GM12878 (cell line): Measurements from ENCODE around the gene LIFR. TPM values are rescaled to one million over a fixed set of nuclear protein-coding genes. Genes with fewer than 3 reads are reported as not detected.
"Not testable (repeated sequence)": the region's sequence is repeated elsewhere in the genome, so short reads cannot be mapped to it uniquely, and the experiment has no call there.

Experiments used
- ATAC-seq: fragments of 200-7000 bp; cut with Tn5 transposase; 3 replicates; pipeline ENCODE4 v1.9.1; 2020; ENCODE audit warnings: mild to moderate bottlenecking, moderate library complexity
- BruUV-seq: library from RNA; stranded (reverse); fragments of 400-500 nt; replicated peaks from 2 replicates; lab custom pipeline; 2021; lab: Mats Ljungman, UMichigan
- CTCF ChIA-PET: fragments of 300-600 bp; sonication (Branson Sonifier 250); formaldehyde crosslinking; extraction: SDS; loops from one replicate; lab custom pipeline; 2021; ENCODE audit warnings: inconsistent platforms; lab: Yijun Ruan, JAX
- POLR2A ChIA-PET: fragments of 350-600 bp; formaldehyde crosslinking; extraction: SDS; loops from one replicate; lab custom pipeline; 2021; ENCODE audit warnings: inconsistent platforms; lab: Charles Lee
- RAD21 ChIA-PET: fragments of 300-600 bp; sonication (Branson Sonifier 250); formaldehyde crosslinking; loops from one replicate; lab custom pipeline; 2023; ENCODE audit warnings: antibody characterized with exemption; ENCODE audit not compliant: unreplicated experiment; lab: Charles Lee
- SMC1A ChIA-PET: fragments of 300-600 bp; sonication (Branson Sonifier 250); formaldehyde crosslinking; loops from one replicate; lab custom pipeline; 2023; ENCODE audit not compliant: unreplicated experiment, uncharacterized antibody; lab: Charles Lee
- DNase-seq: peaks from one replicate; pipeline ENCODE4 v3.0.0-alpha.2; 2011; ENCODE audit warnings: low read depth, low spot score
- FAIRE-seq: peaks from 3 replicates; lab custom pipeline; 2011; peaks lifted over from hg19 to GRCh38; lab: Jason Lieb, UNC
- H2AFZ ChIP-seq: 2 replicates; pipeline ENCODE4 v1.6.0; 2011; ENCODE audit warnings: low read depth, low read length, control low read depth; ENCODE audit not compliant: control insufficient read depth
- H3K27ac ChIP-seq: 2 replicates; pipeline ENCODE4 v1.5.1; 2011; ENCODE audit warnings: control low read depth; ENCODE audit not compliant: control insufficient read depth, insufficient read depth
- H3K27me3 ChIP-seq, 2 experiments: replicated peaks in 1 of 2; 2 replicates each; pipeline versions ENCODE4 v1.6.0 to v1.6.1; 2011; ENCODE audit warnings: low read length in 1 of 2; ENCODE audit not compliant: control insufficient read depth in 2 of 2, insufficient read depth in 2 of 2
- H3K36me3 ChIP-seq, 2 experiments: 2 replicates each; pipeline ENCODE4 v1.5.1; 2011; ENCODE audit warnings: low read length in 1 of 2; ENCODE audit not compliant: control insufficient read depth in 2 of 2, insufficient read depth in 2 of 2
- H3K4me1 ChIP-seq: 2 replicates; pipeline ENCODE4 v1.6.1; 2011; ENCODE audit warnings: mild to moderate bottlenecking, low read length, moderate library complexity, mixed read lengths; ENCODE audit not compliant: control insufficient read depth, insufficient read depth
- H3K4me2 ChIP-seq: 2 replicates; pipeline ENCODE4 v1.6.0; 2011; ENCODE audit warnings: control low read depth; ENCODE audit not compliant: control insufficient read depth, insufficient read depth
- H3K4me3 ChIP-seq: fragments of 200-600 bp; sonication (generic); 2 replicates; pipeline ENCODE4 v1.5.1; 2016
- H3K79me2 ChIP-seq: 2 replicates; pipeline ENCODE4 v1.6.0; 2011; ENCODE audit warnings: low read length; ENCODE audit not compliant: control insufficient read depth, insufficient read depth
- H3K9ac ChIP-seq: 2 replicates; pipeline ENCODE4 v1.8.0; 2011; ENCODE audit warnings: low read length, control low read depth, mixed read lengths; ENCODE audit not compliant: control insufficient read depth, insufficient read depth
- H3K9me3 ChIP-seq: replicated peaks from 3 replicates; pipeline ENCODE4 v1.5.1; 2011; ENCODE audit warnings: mild to moderate bottlenecking, low read length; ENCODE audit not compliant: control insufficient read depth, insufficient read depth
- H4K20me1 ChIP-seq: 2 replicates; pipeline ENCODE4 v1.6.0; 2011; ENCODE audit not compliant: control insufficient read depth, insufficient read depth
- BRCA1 ChIP-seq: IDR thresholded peaks from 2 replicates; pipeline ENCODE4 v1.6.1; 2011; ENCODE audit warnings: low read depth, low read length, improper control_type of control experiment
- HDAC6 ChIP-seq: fragments of 200-600 bp; sonication (generic); IDR thresholded peaks from one replicate; pipeline ENCODE4 v1.8.0; 2017; ENCODE audit warnings: antibody characterized with exemption; ENCODE audit not compliant: unreplicated experiment
- POU2F2 ChIP-seq: IDR thresholded peaks from 3 replicates; pipeline ENCODE4 v1.6.1; 2011; ENCODE audit warnings: low read depth, mild to moderate bottlenecking, low read length, borderline replicate concordance
- RUNX3 ChIP-seq: IDR thresholded peaks from 2 replicates; pipeline ENCODE4 v1.6.1; 2012; ENCODE audit warnings: low read length, inconsistent platforms
- SREBF1 ChIP-seq: IDR thresholded peaks from 2 replicates; pipeline ENCODE4 v1.6.1; 2012; ENCODE audit warnings: mild to moderate bottlenecking, low read length
- ZNF207 ChIP-seq: fragments of 450-650 bp; IDR thresholded peaks from 2 replicates; pipeline ENCODE4 v1.6.1; 2014; ENCODE audit warnings: antibody characterized with exemption, mild to moderate bottlenecking, borderline replicate concordance
- WGBS: methylation state at CpG from one replicate; pipeline ENCODE4 v1.1.6; 2016; ENCODE audit warnings: low lambda C conversion rate; ENCODE audit not compliant: insufficient replicate concordance, insufficient coverage; ENCODE audit errors: missing lambda C conversion rate; 5-methylcytosine and 5-hydroxymethylcytosine counted together
- in situ Hi-C: fragments of 300-500 bp; cut with MboI; formaldehyde crosslinking; loops from 9 replicates; pipeline ENCODE4 v1.14.3; 2018; ENCODE audit warnings: mixed read lengths
- intact Hi-C: fragments of 100-400 bp; cut with micrococcal nuclease; formaldehyde crosslinking; loops from one replicate; pipeline ENCODE4 v1.14.2; 2022; ENCODE audit not compliant: unreplicated experiment
- polyA plus RNA-seq, 11 experiments: library from polyadenylated mRNA; depleted of rRNA in 4 of 11; unstranded in 6 of 11; stranded (reverse) in 5 of 11; fragments of >200 nt; fragmentation: Nextera tagmentation in 4 of 11; fragmentation: Illumina TruSeq in 1 of 11; extraction: Ambion mirVana in 4 of 11; extraction: Trizol in 1 of 11; gene quantifications; 1 replicate in 1 of 11; 2 replicates in 10 of 11; pipeline versions ENCODE4 v1.2.1 to v1.2.3, GENCODE V29; 2011 to 2016; ENCODE audit warnings: inconsistent platforms in 2 of 11, missing spikeins in 2 of 11, low read depth in 1 of 11
- total RNA-seq, 4 experiments: library from RNA; depleted of rRNA in 3 of 4; stranded (reverse); fragments of >200 nt in 3 of 4; fragmentation: Illumina TruSeq in 1 of 4; extraction: Trizol in 1 of 4; gene quantifications; 2 replicates each; pipeline versions ENCODE4 v1.2.1 to v1.2.3, GENCODE V29; 2013 to 2021

Gene LIFR
- total and polyA plus RNA-seq, 10 of the 15 experiments (the other 5 are each of a cell fraction or from before 2014, with no cell fraction given): 0.10 TPM; not detected in 9

DNA sequence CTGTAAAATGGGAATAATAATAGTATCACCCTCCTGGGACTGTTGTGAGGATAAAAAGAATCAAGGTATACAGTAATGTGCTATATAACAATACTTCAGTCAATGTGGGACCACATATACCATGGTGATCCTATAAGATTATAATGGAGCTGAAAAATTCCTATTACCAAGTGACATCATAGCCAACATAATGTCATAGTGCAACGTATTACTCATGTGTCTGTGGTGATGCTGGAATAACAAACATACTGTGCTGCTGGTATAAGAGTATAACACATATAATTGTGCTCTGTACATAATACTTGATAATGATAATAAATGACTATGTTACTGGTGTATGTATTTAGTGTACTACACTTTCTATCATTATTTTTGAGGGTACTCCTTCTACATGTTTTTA lies 38.1 kb downstream of the LIFR start:
- ChIA-PET SMC1A (interaction anchor here (0.7 to 1.6 kb wide), 2 partner anchors 9 to 193 kb away, joined by 3 to 4 read pairs; no protein-coding TSS in a partner anchor), RAD21 (no interaction called here), CTCF (interaction anchor here (0.9 kb wide), 1 partner anchor 23 kb away, joined by 4 read pairs; no protein-coding TSS in a partner anchor)
- Histone ChIP-seq H3K4me1 (no peaks in the 10 kb centered on the region), H3K9ac (no peak overlapping the region), H3K36me3 (no peaks in the 10 kb centered on the region), H2AFZ (no peak overlapping the region), H3K4me3 (no peak overlapping the region), H4K20me1 (no peaks in the 10 kb centered on the region), H3K79me2 (no peaks in the 10 kb centered on the region), H3K9me3 (no peaks in the 10 kb centered on the region), H3K4me2 (no peak overlapping the region)
- intact Hi-C loops (no loop called here), in situ Hi-C loops (no loop called here)
- ATAC-seq: no peak
- BruUV-seq: no TSS peak
- 0% methylated on average over 1 of the region's 1 CpG for WGBS
- no peak for DNase-seq
- TF ChIP-seq BRCA1: no peak
- TF ChIP-seq POU2F2: no peak
- no peak for TF ChIP-seq HDAC6
- no peak for TF ChIP-seq RUNX3
- no peak for TF ChIP-seq SREBF1
- TF ChIP-seq ZNF207: no peak
- TF ChIP-seq, all 136 proteins: peak for 0
- FAIRE-seq: no peak
- POLR2A ChIA-PET: no interaction called here
- Histone ChIP-seq H3K27me3 (no peaks in the 10 kb centered on the region), H3K27ac (no peak overlapping the region)

DNA sequence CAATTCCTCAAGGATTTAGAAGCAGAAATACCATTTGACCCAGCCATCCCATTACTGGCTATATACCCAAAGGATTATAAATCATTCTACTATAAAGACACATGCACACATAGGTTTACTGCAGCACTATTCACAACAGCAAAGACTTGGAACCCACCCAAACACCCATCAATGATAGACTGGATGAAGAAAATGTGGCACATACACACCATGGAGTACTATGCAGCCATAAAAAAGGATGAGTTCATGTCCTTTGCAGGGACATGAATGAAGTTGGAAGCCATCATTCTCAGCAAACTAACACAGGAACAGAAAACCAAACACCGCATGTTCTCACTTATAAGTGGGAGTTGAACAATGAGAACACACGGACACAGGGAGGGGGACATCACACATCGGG lies 39.8 kb downstream of the LIFR start:
- BruUV-seq: not testable (repeated sequence)

More for the DNA sequence above, 39.8 kb downstream of the LIFR start:
- H3K4me2 ChIP-seq, ATAC-seq, intact Hi-C loops, H3K4me3 ChIP-seq, H3K27me3 ChIP-seq, POLR2A ChIA-PET, H4K20me1 ChIP-seq, H3K4me1 ChIP-seq, RAD21 ChIA-PET, CTCF ChIA-PET, H3K36me3 ChIP-seq, FAIRE-seq, H3K9ac ChIP-seq, H2AFZ ChIP-seq, H3K27ac ChIP-seq, H3K9me3 ChIP-seq, H3K79me2 ChIP-seq, in situ Hi-C loops, DNase-seq: not testable (repeated sequence)
- SMC1A ChIA-PET: interaction anchor here (0.8 kb wide), 1 partner anchor 12 kb away, joined by 3 read pairs; no protein-coding TSS in a partner anchor
- 100% methylated on average over 1 of the region's 3 CpGs for WGBS
